NCI-H510A treated with DMSO at 0.1 percent for 48 hours (cell line): Measurements from ENCODE around the gene ZNF554.

Source experiments
- DNase-seq: peaks from one replicate; lab custom pipeline; 2025; lab: John Stamatoyannopoulos, UW

Gene ZNF554

DNA sequence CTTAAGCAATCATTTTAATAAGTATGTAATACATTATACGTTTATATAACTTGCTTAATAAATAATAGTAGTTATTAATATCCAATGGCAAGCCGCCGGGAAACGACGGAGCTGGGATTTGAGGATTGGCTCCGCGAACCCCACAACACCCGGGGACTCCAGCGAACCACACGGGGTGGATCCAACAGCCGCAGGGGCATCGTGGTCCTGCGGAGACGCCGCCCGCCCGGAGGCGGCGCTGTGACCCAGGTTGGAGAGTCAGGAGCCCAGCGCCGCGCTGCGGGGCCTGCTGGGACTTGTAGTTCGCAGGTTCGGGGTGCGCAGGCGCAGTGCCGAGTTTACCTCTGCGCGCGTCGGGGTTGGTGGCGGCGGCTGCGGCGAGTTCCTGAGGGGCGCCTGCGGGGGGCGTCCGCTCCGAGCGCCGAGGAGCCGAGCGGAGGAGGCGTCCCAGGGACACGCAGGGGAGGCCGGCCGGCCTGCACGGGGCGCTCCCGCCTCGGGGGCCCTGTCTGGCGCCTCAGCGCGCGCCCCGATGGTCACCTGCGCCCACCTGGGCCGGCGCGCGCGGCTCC lies at the start of gene ZNF554:
Gene ZNF554, plus strand, starts transcription at position 329 of the 572 bp plus-strand sequence. Its CDS starts 204 bp downstream, at position 533.
- DNase-seq = peak; percentile 73

DNA sequence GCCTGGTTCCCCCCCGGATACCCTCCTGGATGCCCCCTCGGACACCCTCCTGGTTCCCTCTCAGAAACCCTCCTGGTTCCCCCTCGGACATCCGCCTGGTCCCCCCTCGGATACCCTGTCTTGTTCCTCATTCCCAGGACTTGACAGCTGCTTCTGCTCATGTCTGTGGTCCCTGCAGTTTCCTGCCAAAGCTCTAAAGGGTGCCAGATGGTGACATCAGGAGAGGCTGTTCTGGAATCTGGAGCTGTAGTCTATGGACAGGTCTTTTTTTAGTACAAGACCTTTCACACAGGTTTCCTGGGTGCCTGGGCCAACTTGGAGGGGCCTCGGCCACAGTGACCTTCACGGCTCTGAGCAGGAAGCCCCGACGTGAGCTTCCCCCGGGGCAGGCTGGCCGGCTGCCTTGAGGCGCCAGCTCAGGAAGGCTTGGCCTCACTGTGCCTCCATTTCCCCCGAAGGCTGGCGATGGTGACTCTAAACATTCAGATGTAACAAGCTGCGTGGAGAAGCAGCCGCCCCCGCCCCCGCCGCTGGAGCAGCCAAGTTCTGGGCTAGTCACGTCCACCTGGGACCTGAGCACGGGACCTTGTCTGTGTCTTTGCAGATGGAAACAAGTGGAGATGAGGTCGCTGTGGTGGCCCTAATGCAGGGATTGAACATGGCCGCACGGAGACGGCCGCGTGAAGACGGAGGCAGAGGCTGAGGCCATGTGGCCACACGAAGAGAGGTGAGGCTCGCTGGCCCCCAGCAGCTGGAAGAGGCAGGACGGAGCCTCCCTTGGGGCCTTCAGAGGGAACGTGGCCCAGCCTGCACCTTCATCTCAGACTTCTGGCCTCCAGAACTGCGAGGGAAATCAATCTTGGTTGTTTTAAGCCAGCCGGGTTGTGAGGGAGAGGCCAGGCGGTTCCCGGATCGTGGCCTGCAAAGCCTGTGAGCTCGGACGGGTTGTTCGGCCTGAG lies 49.3 kb upstream of the ZNF554 start:
- DNase-seq = no peak

DNA sequence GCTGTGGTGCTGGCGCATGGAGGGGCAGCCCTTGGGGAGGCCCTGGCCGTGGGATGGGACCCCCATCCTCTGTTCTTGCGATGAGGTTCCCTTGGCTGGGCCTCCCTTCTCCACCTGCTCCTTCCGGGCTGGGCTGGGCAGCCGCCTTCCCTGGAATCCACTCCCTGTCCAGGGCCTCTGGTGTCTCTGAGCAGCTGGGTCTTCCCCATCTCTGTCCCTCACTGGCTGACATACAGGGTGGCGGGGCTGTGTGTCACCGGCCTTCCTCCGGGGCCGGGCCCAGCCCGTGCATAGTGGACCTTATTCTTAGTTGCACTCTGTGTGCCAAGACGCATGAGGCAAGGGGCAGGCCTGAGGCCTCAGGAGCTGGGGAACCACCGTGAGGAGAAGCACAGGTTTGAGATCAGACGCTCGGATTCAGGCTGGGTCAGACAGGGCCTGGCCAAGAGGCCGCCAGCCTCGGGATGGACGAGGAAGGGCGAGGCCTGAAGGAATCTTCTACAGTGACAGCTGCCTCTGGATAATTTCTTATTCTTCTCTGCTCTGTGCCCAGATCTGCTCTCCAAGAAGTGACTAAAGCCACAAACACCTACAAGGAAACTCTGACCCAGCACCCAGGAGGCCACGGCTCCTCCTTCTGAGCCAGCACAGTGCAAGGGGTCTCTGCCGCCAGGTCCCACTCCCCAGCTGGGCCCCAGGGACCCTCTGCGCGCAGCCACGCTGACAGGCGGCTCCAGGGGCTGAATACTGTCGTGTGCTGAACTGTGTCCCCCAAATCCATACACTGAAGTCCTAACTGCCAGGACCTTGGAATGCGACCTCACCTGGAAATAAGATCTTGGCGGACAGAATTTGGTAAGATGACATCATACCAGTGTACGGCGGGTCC lies 47.6 kb upstream of the ZNF554 start:
- DNase-seq = no peak

DNA sequence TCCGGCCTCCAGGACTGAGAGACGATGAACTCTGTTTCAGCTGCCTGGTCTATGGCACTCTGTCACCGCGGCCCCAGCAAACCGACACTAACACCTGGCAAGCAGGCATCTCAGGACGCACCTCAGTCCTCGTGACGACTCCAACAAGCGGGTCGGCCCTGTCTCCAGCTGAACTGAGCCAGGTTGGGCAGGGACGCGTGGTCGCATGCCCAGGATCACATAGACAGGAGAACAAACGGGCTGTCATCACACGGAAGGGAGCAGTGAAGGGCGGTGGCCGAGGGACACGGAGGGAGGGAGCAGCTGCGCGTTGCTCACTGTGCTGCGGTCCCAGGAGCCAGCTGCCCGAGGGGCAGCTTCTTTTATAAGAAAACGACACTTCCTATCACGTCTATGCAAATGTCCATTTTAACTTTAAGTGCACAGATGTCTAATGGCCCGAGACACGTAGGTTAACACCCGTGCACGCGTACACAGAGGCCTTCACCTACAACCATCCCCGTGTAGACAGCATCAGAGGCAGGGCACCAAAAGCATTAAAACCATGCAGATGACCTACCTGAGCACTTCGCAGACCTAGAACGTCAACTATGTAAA lies 45.5 kb upstream of the ZNF554 start:
- no peak for DNase-seq

DNA sequence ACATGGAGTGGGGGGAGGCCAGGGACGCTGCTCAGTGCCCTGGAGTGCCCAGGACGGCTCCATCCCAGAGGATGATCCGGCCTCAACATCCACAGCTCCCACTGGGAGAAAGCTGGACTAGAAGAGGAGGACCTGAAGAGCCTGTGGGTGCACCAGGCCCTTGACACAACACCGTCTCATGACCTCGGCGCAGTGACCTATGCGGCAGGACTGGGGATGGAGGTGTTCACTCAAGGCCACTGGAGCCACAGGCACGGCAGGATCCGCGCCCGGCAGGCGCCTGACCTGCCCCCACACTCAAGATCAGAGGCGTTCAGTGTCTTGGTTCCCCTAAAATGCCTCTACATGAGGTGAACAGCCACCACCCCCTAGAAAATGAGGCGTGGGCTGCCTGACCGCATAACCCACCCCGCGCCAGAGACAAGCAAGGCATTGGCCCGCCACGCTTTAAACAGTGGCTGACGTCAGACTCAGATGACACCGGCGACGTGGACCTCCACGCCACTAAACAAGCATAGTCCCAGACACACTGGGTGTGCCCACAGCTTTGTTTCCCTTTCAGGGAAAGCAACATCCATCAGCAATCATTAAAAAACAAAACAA lies 44.6 kb upstream of the ZNF554 start:
- no peak for DNase-seq

DNA sequence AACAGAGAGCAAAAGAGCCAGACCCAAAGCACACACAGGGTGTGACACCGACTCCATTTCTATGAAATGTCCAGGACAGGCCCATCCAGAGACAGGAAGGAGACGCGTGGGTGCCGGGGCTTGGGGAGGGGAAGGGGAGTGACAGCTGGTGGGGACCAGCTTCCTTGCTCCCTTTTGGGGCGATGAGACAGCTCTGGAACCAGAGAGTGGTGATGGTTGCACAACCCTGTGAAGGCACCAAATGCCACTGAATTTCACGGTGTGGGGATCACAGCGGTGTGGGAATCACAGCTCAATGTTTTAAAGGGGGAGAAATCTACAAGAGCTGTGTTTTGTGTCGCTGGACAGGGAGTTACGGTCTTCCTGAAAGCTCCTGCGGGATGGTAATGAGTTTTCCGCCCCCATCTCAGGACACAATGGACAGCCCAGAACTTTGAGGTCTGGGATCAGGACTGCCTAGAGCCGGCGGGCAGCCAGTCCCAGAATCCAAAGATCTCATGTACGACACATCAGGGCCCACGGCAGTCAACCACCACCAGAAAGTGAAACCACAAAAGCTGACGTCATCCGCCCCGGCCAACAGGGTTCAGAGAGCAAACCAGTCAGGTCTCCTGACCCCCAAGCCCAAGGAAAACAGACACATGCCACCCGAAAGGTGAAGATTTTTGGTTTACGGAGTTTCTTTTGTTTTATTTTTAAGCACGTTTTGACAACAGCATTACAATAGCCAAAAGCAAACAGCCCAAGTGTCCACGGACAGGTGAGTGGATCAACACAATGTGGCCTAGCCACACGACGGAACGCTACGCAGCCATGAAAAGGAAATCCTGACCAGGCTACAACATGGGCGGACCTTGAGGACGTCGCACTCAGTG lies 43.9 kb upstream of the ZNF554 start:
- no peak for DNase-seq

DNA sequence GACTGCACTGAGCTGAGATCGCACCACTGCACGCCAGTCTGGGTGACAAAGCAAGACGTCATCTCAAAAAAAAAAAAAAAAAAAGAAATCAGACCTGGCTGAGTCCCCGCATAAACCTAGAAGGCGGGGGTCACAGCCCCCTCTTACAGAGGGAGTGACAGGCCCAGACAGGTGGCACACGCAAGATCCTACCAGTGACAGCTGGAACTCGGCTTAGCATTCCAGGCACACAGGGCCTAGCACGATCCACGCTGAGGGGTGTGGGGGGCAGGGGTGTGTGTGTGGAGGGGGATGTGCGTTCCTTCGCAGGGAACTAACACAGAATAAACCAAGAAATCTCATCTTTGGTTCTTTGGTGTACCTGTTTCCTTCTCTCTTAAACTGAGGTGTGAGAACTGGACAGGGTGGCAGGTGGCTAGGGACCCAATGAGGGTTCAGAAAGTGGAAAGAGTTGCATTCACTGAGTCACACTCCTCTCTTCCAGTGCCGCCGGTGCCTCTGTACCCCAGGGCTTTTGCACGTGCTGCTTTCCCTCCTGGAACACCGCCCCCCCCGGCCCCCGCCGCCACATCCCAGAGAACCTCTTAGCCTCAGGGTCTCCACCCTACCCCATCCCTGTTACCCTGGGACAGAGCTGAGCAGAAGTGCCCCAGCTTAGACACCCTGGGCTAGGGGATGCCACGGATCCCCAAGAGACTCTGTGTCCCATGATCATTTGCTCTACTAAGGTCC lies 41.5 kb upstream of the ZNF554 start:
- no peak for DNase-seq

DNA sequence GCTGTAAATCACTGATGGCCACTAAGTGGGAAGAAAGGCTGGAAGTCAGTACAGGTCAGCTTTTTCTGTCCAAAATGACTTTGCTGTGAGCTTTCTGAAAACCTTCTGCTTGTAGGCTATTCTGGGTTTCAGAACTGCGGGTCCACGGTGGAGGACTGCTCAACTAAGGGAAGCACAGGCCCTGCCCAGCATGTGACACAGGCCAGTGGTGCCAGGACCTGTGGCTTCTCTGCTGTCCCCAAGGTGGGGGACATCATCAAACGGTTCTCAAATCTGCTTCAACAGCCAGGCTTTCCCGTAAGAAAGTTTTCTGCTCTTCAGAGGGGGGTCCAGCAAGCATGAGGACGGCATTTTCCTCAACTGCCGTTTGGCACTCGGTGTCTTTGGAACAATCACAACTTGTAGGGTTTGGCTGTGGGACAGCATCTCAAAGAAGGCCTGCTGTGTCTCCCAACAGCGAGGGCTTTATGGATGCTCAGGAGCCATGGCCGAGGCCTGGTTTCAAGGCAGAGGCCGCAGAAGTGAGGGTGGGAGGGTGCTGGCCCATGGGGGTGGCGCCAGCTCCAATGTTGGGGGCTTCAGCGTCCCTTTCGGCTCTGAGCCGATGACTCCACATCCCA lies 40.4 kb upstream of the ZNF554 start:
- no peak for DNase-seq

DNA sequence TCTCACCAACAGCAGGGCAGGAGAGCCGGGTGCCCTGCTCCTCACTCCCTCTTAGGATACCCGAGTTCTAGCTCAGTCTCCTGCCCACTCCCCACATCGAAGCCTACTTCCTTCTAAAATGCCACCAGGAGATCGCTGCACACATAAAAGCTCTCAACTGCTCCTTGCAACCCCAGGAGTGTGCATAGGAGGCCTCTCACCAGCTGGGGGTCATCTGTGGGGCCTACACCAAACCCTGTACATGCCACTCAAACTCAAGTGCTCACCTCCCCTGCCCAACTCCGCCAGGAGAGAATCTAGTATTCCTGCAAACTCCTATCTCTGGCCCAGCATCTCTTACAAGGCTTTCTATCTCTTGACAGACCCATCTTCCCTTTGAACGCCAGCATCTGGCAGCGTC lies 39.4 kb upstream of the ZNF554 start:
- DNase-seq = no peak

DNA sequence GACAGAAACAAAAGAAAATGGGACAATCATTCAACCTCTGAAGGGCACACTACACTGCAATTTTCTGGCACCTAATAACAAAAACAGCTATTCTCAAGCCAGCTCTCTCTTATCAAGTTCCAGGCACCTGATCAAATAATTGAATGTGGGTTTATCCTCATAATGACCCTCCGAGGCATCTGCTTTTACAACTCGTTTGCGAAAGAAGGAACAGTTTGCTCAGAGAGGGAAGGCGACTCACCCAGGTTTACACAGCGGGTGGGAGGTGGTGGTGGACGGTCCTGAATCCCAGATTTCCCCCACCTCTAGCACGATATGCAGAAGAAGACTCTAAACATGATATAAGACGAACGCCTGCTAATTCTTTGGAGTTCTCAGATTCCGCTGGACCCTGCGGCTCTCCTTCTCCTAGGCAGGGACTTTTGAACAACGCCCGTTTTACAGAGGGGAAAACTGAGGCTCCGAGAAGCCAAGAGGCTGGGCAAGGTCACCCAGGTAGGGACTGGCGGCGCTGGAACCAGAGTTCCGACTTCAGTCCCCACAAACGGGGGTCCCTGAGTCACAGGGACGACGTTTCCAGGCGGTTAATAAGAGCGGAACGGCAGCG lies 37.2 kb upstream of the ZNF554 start:
- DNase-seq = no peak

DNA sequence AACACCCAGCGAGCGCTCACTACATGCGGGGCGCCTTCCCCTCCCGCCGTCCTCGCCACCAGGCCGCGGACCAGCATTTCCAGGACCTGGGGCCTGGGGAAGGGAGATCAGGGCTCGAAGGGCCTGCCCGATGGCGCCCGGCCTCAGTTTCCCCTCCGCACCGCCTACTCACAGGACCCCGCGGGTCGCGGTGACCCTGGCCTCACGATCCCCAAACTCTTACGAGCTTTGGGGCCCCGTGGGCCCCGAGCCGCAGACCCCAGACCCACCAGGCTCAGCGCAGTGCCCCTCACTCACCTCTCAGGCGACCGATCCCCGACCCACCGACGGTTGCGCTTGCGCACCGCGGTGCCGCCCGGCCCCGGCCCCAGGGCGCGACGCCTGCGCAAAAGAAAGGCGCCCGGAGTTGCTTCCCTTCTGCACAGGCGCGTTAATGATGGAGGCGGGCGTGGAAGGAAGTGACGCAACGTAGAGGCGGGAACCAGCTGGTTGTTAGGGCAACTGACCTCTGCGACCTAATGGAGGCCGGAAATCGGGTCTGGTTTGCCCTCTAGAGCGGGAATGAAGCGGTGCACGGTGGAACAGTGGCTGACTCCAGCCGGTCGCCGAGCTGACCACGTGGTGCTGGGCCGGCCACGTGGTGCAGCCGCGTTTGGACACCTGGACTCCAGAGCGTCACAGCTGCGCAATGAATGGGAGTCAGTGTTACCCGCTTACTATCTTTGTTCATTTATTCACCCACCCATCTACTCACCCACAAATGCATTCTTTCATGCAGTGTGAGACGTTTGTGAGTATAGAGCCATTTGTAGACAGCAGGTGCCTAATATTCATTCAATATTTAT lies 36.5 kb upstream of the ZNF554 start, which contains the start of gene SGTA:
Gene SGTA, minus strand, starts transcription at position 338 of the 845 bp plus-strand sequence. CDS start 14,205 bp downstream, outside the sequence.
- DNase-seq = peak; percentile 89

DNA sequence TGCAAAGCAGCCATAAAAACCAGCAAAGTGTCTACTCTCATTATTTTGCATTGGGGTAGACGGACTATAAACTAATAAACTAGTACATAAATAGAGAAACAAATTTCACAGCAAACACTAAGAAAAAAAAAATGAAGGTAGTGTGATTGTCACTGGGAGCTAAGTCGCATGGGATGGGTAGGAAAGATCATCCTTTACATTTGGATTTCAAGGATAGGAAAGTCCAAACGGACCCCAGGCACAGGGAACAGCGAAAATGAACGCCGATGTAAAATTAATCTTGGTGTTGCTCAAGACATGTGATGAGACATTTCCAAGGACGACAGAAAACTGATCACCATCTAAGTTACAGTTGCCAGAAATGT lies 35.9 kb upstream of the ZNF554 start:
- no peak for DNase-seq

DNA sequence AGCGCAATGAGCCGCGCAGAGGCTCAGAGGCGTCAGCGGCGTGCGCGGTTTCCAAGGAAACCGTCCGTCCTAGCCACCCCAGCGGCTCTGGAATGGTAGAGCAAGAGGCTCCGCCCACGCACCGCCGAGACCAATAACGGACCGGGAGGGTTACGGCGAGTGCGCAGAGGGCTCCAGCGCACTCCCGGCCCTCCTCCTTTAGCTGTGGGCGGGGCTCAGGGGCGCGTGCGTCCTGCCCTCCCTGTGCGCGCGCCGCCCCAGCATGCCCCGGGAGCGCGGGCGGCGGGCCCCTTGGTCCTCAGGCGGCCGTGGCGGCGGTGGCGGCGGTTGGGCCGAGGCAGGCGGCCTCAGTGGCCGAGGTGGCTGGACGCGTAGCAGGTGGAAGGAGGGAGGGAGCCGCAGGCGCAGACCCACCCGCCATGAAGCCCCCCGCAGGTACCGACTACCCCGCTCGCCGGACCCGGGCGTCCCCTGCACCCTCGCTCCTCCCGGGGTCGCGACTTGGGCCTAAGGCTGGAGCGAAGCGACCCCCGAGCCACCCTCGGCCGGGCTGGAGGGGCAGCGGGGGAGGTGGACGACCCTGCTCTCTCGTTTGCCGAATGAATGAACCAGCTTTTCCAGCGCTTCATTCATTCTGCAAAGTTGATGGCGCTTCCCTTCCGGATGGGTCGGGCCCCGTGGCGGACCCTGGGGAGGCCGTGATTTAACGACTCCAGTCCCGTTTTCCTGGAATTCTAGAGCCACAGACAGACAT lies 34.2 kb upstream of the ZNF554 start, which contains the start of gene THOP1:
Gene THOP1, plus strand, starts transcription at position 260 of the 754 bp plus-strand sequence. Its CDS starts 160 bp downstream, at position 420.
- peak; percentile 93 for DNase-seq

DNA sequence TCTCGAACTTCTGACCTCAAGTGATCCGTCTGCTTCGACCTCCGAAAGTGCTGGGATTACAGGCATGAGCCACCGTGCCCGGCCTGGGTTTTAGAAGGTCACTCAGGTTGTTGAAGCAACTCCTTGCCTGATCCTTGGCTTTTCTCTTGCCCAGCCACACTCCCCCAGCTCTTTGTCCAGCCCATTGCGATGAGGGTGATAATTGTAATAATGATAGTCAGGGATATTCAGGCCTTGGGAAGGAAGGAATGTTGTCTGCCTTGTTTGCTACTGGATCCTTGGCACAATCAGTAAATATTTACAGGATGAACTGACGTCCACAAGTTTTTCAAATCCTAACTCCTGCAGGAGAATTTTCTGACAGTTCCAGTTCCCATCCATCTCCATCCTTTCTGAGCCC lies 32.6 kb upstream of the ZNF554 start:
- DNase-seq = no peak

DNA sequence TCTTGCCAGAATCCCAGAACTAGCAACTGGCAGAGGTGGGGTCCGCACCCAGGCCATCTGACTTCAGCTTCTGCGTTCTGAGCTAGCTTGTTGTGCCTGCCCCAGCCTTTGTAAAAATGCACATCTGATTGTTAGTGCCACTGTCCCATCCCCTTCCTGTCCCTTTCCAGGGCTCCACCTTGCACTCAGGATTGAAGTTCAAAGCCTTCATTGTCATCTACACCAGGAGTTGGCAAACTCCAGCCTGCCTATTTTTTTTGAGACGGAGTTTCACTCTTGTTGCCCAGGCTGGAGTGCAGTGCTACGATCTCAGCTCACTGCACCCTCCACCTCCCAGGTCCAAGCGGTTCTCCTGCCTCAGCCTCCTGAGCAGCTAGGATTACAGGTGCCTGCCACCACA lies 31.4 kb upstream of the ZNF554 start:
- no peak for DNase-seq

DNA sequence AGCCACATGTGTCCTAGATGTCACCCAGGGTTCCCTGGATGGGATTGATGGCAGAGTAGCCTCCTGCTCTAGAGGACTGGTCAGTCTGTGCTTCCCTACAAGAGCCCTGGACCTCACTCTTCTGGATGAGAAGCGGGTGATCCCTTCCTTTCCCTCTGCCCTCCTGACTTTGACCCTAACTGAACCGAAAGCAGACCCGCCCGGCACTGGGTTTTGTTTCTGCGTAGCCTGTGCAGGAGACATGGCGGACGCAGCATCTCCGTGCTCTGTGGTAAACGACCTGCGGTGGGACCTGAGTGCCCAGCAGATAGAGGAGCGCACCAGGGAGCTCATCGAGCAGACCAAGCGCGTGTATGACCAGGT lies 29.5 kb upstream of the ZNF554 start:
- DNase-seq = no peak
